Stimulated activated CD4-positive, alpha-beta T cell treated with anti-CD3 and anti-CD28 coated beads, Interleukin-4, amount 100 ng/mL, for 48 hours (primary cell): ENCODE measurements around the gene PBX3.
A peak's percentile ranks its signal among the peaks of the same experiment; 100 is the strongest.
"Not testable (repeated sequence)": the region's sequence is repeated elsewhere in the genome, so short reads cannot be mapped to it uniquely, and the experiment has no call there.

Experiments used
- DNase-seq, 2 donors: peaks; one replicate each; pipeline ENCODE4 v3.0.0-alpha.2; 2020; ENCODE audit warnings: low read depth in 2 of 2

PBX3 gene

GRCh38 chr9:125778538-125779219 lies 31.5 kb downstream of the PBX3 start:
- not testable (repeated sequence) for DNase-seq

GRCh38 chr9:125779220-125779565 lies 32.0 kb downstream of the PBX3 start:
- not testable (repeated sequence) for DNase-seq

- no peak for DNase-seq
These were observed 35.5 kb downstream of the PBX3 start for GRCh38 chr9:125782718-125783117.

- DNase-seq, result no peak
These were observed 37.3 kb downstream of the PBX3 start for GRCh38 chr9:125784286-125785049.

GRCh38 chr9:125785248-125785751 lies 38.1 kb downstream of the PBX3 start:
- DNase-seq, result peak in 1 of 2 donors; percentile 13

GRCh38 chr9:125787715-125788114 lies 40.5 kb downstream of the PBX3 start:
- DNase-seq, result no peak

GRCh38 chr9:125789196-125789595 lies 42.0 kb downstream of the PBX3 start:
- DNase-seq, result no peak

GRCh38 chr9:125794708-125795107 lies 47.5 kb downstream of the PBX3 start:
- DNase-seq, result no peak

- DNase-seq, result no peak
These were observed 48.9 kb downstream of the PBX3 start for GRCh38 chr9:125795970-125796596.

- DNase-seq, result no peak
These were observed 50.8 kb downstream of the PBX3 start for GRCh38 chr9:125797930-125798329.

GRCh38 chr9:125803526-125803925 lies 56.4 kb downstream of the PBX3 start:
- DNase-seq, result no peak

GRCh38 chr9:125805057-125805456 lies 57.9 kb downstream of the PBX3 start:
- no peak for DNase-seq

GRCh38 chr9:125805586-125805985 lies 58.4 kb downstream of the PBX3 start:
- no peak for DNase-seq

GRCh38 chr9:125807079-125807478 lies 59.9 kb downstream of the PBX3 start:
- DNase-seq, result no peak

GRCh38 chr9:125810161-125810560 lies 63.0 kb downstream of the PBX3 start:
- DNase-seq, result no peak

GRCh38 chr9:125811002-125811401 lies 63.8 kb downstream of the PBX3 start:
- DNase-seq, result no peak

- no peak for DNase-seq
These were observed 65.2 kb downstream of the PBX3 start for GRCh38 chr9:125812403-125812802.

GRCh38 chr9:125815568-125815967 lies 68.4 kb downstream of the PBX3 start:
- no peak for DNase-seq

- no peak for DNase-seq
These were observed 69.1 kb downstream of the PBX3 start for GRCh38 chr9:125816321-125816720.

- no peak for DNase-seq
These were observed 73.1 kb downstream of the PBX3 start for GRCh38 chr9:125820100-125820804.

- DNase-seq, result no peak
These were observed 73.9 kb downstream of the PBX3 start for GRCh38 chr9:125821078-125821477.

- DNase-seq, result no peak
These were observed 75.0 kb downstream of the PBX3 start for GRCh38 chr9:125822160-125822559.
